WTC11 (cell line): ENCODE measurements around the gene NTRK3. TPM values are rescaled to one million over a fixed set of nuclear protein-coding genes. Genes with fewer than 3 reads are reported as not detected.

Experiments
- ATAC-seq: fragments of 200-7000 bp; cut with Tn5 transposase; 2 replicates; pipeline ENCODE4 v1.10.0; 2021; ENCODE audit warnings: mild to moderate bottlenecking, moderate library complexity
- CTCF ChIA-PET: fragments of 300-600 bp; sonication (Branson Sonifier 250); formaldehyde crosslinking; loops from one replicate; lab custom pipeline; 2021; ENCODE audit warnings: antibody characterized with exemption; lab: Charles Lee
- POLR2A ChIA-PET: fragments of 350-600 bp; sonication (Branson Sonifier 250); formaldehyde crosslinking; loops from one replicate; lab custom pipeline; 2021; ENCODE audit warnings: antibody characterized with exemption; lab: Charles Lee
- DNase-seq: peaks from one replicate; pipeline ENCODE4 v3.0.0; 2021; ENCODE audit warnings: low spot score
- H3K27ac Mint-ChIP-seq: 2 replicates; pipeline ENCODE4 v1.8.0; 2021; ENCODE audit warnings: mixed read lengths
- H3K27me3 Mint-ChIP-seq: 2 replicates; pipeline ENCODE4 v1.8.0; 2021; ENCODE audit warnings: low read depth, mild to moderate bottlenecking, moderate library complexity, mixed read lengths
- H3K36me3 Mint-ChIP-seq: 2 replicates; pipeline ENCODE4 v1.8.0; 2021; ENCODE audit warnings: mixed read lengths
- H3K4me1 Mint-ChIP-seq: 2 replicates; pipeline ENCODE4 v1.8.0; 2022; ENCODE audit warnings: mixed read lengths
- H3K4me3 Mint-ChIP-seq: 2 replicates; pipeline ENCODE4 v1.8.0; 2021; ENCODE audit warnings: mild to moderate bottlenecking, moderate library complexity, mixed read lengths
- H3K9me3 Mint-ChIP-seq: 2 replicates; pipeline ENCODE4 v1.8.0; 2021; ENCODE audit warnings: mixed read lengths
- ATF6 ChIP-seq: sonication (generic); formaldehyde crosslinking; IDR thresholded peaks from 2 replicates; pipeline ENCODE4 v1.8.1; 2023; ENCODE audit warnings: mild to moderate bottlenecking, missing genetic modification reagents
- CREB1 ChIP-seq: sonication (generic); formaldehyde crosslinking; IDR thresholded peaks from 2 replicates; pipeline ENCODE4 v1.8.0; 2023; ENCODE audit warnings: mild to moderate bottlenecking, missing genetic modification reagents
- ERG ChIP-seq: fragments of 250-450 bp; sonication (Bioruptor Pico); IDR thresholded peaks from 2 replicates; pipeline ENCODE4 v1.8.0; 2021; ENCODE audit warnings: mild to moderate bottlenecking
- ESRRA ChIP-seq: sonication (generic); formaldehyde crosslinking; IDR thresholded peaks from 2 replicates; pipeline ENCODE4 v1.8.1; 2022; ENCODE audit warnings: mild to moderate bottlenecking, missing genetic modification reagents, borderline replicate concordance
- FOXJ3 ChIP-seq: sonication (generic); formaldehyde crosslinking; IDR thresholded peaks from 2 replicates; pipeline ENCODE4 v1.9.0; 2021; ENCODE audit warnings: missing genetic modification reagents, mild to moderate bottlenecking, borderline replicate concordance
- HMGA2 ChIP-seq: fragments of 250-450 bp; sonication (Bioruptor Pico); IDR thresholded peaks from 2 replicates; pipeline ENCODE4 v1.4.0; 2021; ENCODE audit warnings: mild to moderate bottlenecking, moderate library complexity
- MLX ChIP-seq: sonication (generic); formaldehyde crosslinking; IDR thresholded peaks from 2 replicates; pipeline ENCODE4 v1.8.1; 2023; ENCODE audit warnings: mild to moderate bottlenecking, missing genetic modification reagents, moderate library complexity
- MXD4 ChIP-seq: fragments of 250-450 bp; sonication (Bioruptor Pico); IDR thresholded peaks from 2 replicates; pipeline ENCODE4 v1.8.0; 2021; ENCODE audit warnings: mild to moderate bottlenecking, moderate library complexity, borderline replicate concordance
- MYBL2 ChIP-seq: sonication (generic); formaldehyde crosslinking; IDR thresholded peaks from 2 replicates; pipeline ENCODE4 v1.8.1; 2023; ENCODE audit warnings: mild to moderate bottlenecking, moderate library complexity, missing genetic modification reagents
- NFATC4 ChIP-seq: fragments of 250-450 bp; sonication (Bioruptor Pico); IDR thresholded peaks from 2 replicates; pipeline ENCODE4 v1.9.0; 2021; ENCODE audit warnings: mild to moderate bottlenecking
- NFYB ChIP-seq: sonication (generic); formaldehyde crosslinking; conservative IDR thresholded peaks from 2 replicates; pipeline ENCODE4 v1.8.0; 2022; ENCODE audit warnings: low read depth, missing genetic modification reagents
- NR1H2 ChIP-seq: sonication (generic); formaldehyde crosslinking; IDR thresholded peaks from 2 replicates; pipeline ENCODE4 v1.9.0; 2021; ENCODE audit warnings: mild to moderate bottlenecking, moderate library complexity, missing genetic modification reagents
- USF2 ChIP-seq: sonication (generic); formaldehyde crosslinking; IDR thresholded peaks from 2 replicates; pipeline ENCODE4 v1.8.1; 2023; ENCODE audit warnings: mild to moderate bottlenecking, missing genetic modification reagents, moderate library complexity
- ZNF317 ChIP-seq: sonication (generic); formaldehyde crosslinking; IDR thresholded peaks from 2 replicates; pipeline ENCODE4 v1.8.1; 2023; ENCODE audit warnings: low read depth, mild to moderate bottlenecking, moderate library complexity, missing genetic modification reagents, borderline replicate concordance
- ZNF423 ChIP-seq: fragments of 250-450 bp; sonication (Bioruptor Pico); IDR thresholded peaks from 2 replicates; pipeline ENCODE4 v2.1.2; 2022; ENCODE audit warnings: mild to moderate bottlenecking, moderate library complexity
- total RNA-seq: library from RNA; stranded (reverse); gene quantifications from 3 replicates; pipeline ENCODE4 v1.2.3, GENCODE V29; 2021
- TF ChIP-seq, protein P1 (sequence below): fragments of 250-450 bp; sonication (Bioruptor Pico); IDR thresholded peaks from 2 replicates; pipeline ENCODE4 v1.9.0; 2021; ENCODE audit warnings: mild to moderate bottlenecking, borderline replicate concordance
- TF ChIP-seq, protein P2 (sequence below): sonication (generic); formaldehyde crosslinking; IDR thresholded peaks from 2 replicates; pipeline ENCODE4 v1.8.1; 2022; ENCODE audit warnings: missing genetic modification reagents, borderline replicate concordance
- TF ChIP-seq, protein P3 (sequence below): sonication (generic); formaldehyde crosslinking; conservative IDR thresholded peaks from 2 replicates; pipeline ENCODE4 v1.8.1; 2022; ENCODE audit warnings: mild to moderate bottlenecking, missing genetic modification reagents
- TF ChIP-seq, protein P4 (sequence below): fragments of 250-450 bp; sonication (Bioruptor Pico); IDR thresholded peaks from 2 replicates; pipeline ENCODE4 v1.9.0; 2021; ENCODE audit warnings: mild to moderate bottlenecking

Gene NTRK3
- total RNA-seq, 1 experiment from 2014 or later: 12.3 TPM

DNA sequence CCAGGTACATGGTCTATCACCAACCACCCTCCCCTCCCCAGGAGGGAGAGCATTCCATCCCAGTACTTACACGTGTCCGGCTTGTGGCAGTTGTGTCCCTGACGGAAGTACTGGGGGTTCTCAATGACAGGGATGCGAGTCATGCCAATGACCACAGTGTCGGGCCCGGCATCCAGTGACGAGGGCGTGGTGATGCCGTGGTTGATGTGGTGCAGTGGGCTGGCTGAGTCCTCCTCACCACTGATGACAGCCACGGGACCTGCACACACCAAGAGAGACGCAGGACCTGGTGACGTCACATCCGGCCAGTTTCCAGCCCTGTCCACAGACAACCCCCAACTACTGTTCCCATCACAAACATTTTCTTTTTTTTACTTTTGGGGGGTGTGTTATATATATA, 223.8 kb downstream of the NTRK3 start (continued):
- TF ChIP-seq, protein P1, sequence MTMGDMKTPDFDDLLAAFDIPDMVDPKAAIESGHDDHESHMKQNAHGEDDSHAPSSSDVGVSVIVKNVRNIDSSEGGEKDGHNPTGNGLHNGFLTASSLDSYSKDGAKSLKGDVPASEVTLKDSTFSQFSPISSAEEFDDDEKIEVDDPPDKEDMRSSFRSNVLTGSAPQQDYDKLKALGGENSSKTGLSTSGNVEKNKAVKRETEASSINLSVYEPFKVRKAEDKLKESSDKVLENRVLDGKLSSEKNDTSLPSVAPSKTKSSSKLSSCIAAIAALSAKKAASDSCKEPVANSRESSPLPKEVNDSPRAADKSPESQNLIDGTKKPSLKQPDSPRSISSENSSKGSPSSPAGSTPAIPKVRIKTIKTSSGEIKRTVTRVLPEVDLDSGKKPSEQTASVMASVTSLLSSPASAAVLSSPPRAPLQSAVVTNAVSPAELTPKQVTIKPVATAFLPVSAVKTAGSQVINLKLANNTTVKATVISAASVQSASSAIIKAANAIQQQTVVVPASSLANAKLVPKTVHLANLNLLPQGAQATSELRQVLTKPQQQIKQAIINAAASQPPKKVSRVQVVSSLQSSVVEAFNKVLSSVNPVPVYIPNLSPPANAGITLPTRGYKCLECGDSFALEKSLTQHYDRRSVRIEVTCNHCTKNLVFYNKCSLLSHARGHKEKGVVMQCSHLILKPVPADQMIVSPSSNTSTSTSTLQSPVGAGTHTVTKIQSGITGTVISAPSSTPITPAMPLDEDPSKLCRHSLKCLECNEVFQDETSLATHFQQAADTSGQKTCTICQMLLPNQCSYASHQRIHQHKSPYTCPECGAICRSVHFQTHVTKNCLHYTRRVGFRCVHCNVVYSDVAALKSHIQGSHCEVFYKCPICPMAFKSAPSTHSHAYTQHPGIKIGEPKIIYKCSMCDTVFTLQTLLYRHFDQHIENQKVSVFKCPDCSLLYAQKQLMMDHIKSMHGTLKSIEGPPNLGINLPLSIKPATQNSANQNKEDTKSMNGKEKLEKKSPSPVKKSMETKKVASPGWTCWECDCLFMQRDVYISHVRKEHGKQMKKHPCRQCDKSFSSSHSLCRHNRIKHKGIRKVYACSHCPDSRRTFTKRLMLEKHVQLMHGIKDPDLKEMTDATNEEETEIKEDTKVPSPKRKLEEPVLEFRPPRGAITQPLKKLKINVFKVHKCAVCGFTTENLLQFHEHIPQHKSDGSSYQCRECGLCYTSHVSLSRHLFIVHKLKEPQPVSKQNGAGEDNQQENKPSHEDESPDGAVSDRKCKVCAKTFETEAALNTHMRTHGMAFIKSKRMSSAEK (CRISPR knock-in tag): no peak
- TF ChIP-seq FOXJ3 (CRISPR knock-in tag) (no peak), HMGA2 (CRISPR knock-in tag) (no peak), MYBL2 (CRISPR knock-in tag) (no peak), USF2 (CRISPR knock-in tag) (no peak), CREB1 (no peak)
- TF ChIP-seq, all 79 proteins: peak for 0

GRCh38 chr15:88031461-88031860, 225.1 kb downstream of the NTRK3 start:
- Mint-ChIP-seq H3K9me3 (peaks cover 13% of the 10 kb centered on the region), H3K4me3 (no peak overlapping the region), H3K36me3 (peaks cover 7% of the 10 kb centered on the region), H3K27ac (no peak overlapping the region), H3K4me1 (peaks cover 48% of the 10 kb centered on the region), H3K27me3 (no peaks in the 10 kb centered on the region)
- ATAC-seq: no peak
- POLR2A ChIA-PET: no interaction called here
- CTCF ChIA-PET: no interaction called here
- TF ChIP-seq ZNF317 (CRISPR knock-in tag) (no peak), ESRRA (CRISPR knock-in tag) (no peak), NFATC4 (no peak), FOXJ3 (CRISPR knock-in tag) (no peak), MYBL2 (CRISPR knock-in tag) (no peak), NR1H2 (CRISPR knock-in tag) (no peak), MLX (CRISPR knock-in tag) (no peak), ERG (CRISPR knock-in tag) (no peak), ZNF423 (CRISPR knock-in tag) (no peak), NFYB (CRISPR knock-in tag) (no peak), MXD4 (no peak), ATF6 (no peak)
- TF ChIP-seq, protein P2, sequence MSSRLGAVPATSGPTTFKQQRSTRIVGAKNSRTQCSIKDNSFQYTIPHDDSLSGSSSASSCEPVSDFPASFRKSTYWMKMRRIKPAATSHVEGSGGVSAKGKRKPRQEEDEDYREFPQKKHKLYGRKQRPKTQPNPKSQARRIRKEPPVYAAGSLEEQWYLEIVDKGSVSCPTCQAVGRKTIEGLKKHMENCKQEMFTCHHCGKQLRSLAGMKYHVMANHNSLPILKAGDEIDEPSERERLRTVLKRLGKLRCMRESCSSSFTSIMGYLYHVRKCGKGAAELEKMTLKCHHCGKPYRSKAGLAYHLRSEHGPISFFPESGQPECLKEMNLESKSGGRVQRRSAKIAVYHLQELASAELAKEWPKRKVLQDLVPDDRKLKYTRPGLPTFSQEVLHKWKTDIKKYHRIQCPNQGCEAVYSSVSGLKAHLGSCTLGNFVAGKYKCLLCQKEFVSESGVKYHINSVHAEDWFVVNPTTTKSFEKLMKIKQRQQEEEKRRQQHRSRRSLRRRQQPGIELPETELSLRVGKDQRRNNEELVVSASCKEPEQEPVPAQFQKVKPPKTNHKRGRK (CRISPR knock-in tag): no peak
- TF ChIP-seq, protein P3, sequence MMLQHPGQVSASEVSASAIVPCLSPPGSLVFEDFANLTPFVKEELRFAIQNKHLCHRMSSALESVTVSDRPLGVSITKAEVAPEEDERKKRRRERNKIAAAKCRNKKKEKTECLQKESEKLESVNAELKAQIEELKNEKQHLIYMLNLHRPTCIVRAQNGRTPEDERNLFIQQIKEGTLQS (CRISPR knock-in tag): no peak
- TF ChIP-seq, protein P4, sequence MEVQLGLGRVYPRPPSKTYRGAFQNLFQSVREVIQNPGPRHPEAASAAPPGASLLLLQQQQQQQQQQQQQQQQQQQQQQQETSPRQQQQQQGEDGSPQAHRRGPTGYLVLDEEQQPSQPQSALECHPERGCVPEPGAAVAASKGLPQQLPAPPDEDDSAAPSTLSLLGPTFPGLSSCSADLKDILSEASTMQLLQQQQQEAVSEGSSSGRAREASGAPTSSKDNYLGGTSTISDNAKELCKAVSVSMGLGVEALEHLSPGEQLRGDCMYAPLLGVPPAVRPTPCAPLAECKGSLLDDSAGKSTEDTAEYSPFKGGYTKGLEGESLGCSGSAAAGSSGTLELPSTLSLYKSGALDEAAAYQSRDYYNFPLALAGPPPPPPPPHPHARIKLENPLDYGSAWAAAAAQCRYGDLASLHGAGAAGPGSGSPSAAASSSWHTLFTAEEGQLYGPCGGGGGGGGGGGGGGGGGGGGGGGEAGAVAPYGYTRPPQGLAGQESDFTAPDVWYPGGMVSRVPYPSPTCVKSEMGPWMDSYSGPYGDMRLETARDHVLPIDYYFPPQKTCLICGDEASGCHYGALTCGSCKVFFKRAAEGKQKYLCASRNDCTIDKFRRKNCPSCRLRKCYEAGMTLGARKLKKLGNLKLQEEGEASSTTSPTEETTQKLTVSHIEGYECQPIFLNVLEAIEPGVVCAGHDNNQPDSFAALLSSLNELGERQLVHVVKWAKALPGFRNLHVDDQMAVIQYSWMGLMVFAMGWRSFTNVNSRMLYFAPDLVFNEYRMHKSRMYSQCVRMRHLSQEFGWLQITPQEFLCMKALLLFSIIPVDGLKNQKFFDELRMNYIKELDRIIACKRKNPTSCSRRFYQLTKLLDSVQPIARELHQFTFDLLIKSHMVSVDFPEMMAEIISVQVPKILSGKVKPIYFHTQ (CRISPR knock-in tag): no peak
- no peak for DNase-seq
